Measurements from ENCODE around the gene RNPEP. TPM values are rescaled to one million over a fixed set of nuclear protein-coding genes. Genes with fewer than 3 reads are reported as not detected.

The RNPEP gene
- total and polyA plus RNA-seq, 11 donors = 12.4 to 36.2 (median 15.6) TPM

GRCh38 chr1:202004711-202005110, 22.3 kb downstream of the RNPEP start:
- no peak for ATAC-seq
- H3K27me3 ChIP-seq = no peaks in the 10 kb centered on the region
- TF ChIP-seq POLR2A (IDR thresholded peaks at IDR 0.05) = no peak
- no peak for TF ChIP-seq CTCF (IDR thresholded peaks at IDR 0.05)
- peaks cover 0 to 9% (median under 1%) of the 10 kb centered on the region in 12 donors for H3K4me1 ChIP-seq
- no peaks in the 10 kb centered on the region for H3K9me3 ChIP-seq
- DNase-seq = no peak
- intact Hi-C loops (cut with DNase I) = loop anchor here in 3 of 10 donors (5.0 kb wide), 2 partner anchors 113 to 133 kb away; no protein-coding TSS in a partner anchor
- H3K4me3 ChIP-seq = no peak overlapping the region
- peaks cover 0 to 82% (median 66%) of the 10 kb centered on the region in 9 donors for H3K36me3 ChIP-seq
- no peak overlapping the region for H3K27ac ChIP-seq
- WGBS, 4 donors = 74 to 80% (median 77%) methylated on average over 9 of the region's 9 CpGs

GRCh38 chr1:202005958-202006357, 23.5 kb downstream of the RNPEP start:
- WGBS, 4 donors = 71 to 78% (median 73%) methylated on average over 2 of the region's 2 CpGs
- intact Hi-C loops (cut with DNase I) = loop anchor here in 6 of 10 donors (2.0 to 5.0 kb wide), 5 partner anchors 111 to 131 kb away; no protein-coding TSS in a partner anchor
- H3K9me3 ChIP-seq = no peaks in the 10 kb centered on the region
- no peaks in the 10 kb centered on the region for H3K27me3 ChIP-seq
- H3K4me1 ChIP-seq = peaks cover 0 to 15% (median 4%) of the 10 kb centered on the region in 12 donors
- TF ChIP-seq POLR2A (IDR thresholded peaks at IDR 0.05) = no peak
- TF ChIP-seq CTCF (IDR thresholded peaks at IDR 0.05) = peak in 11 of 12 donors; percentile 7 to 56 (median 42)
- no peak overlapping the region for H3K4me3 ChIP-seq
- no peak for DNase-seq
- peaks cover 0 to 70% (median 54%) of the 10 kb centered on the region in 9 donors for H3K36me3 ChIP-seq
- no peak overlapping the region for H3K27ac ChIP-seq
- ATAC-seq = no peak

GRCh38 chr1:202007304-202007703, 24.9 kb downstream of the RNPEP start:
- no peaks in the 10 kb centered on the region for H3K9me3 ChIP-seq
- peaks cover 0 to 56% (median 41%) of the 10 kb centered on the region in 9 donors for H3K36me3 ChIP-seq
- DNase-seq (no peak), ATAC-seq (peak in 1 of 4 donors; percentile 7)
- H3K4me1 ChIP-seq = peaks cover 0 to 15% (median 4%) of the 10 kb centered on the region in 12 donors
- H3K27ac ChIP-seq = no peak overlapping the region
- no peak overlapping the region for H3K4me3 ChIP-seq
- TF ChIP-seq POLR2A (IDR thresholded peaks at IDR 0.05) = no peak
- TF ChIP-seq CTCF (IDR thresholded peaks at IDR 0.05) = no peak
- WGBS, 4 donors = 53 to 60% (median 56%) methylated on average over 6 to 8 of the region's 8 CpGs
- no peaks in the 10 kb centered on the region for H3K27me3 ChIP-seq
- intact Hi-C loops (cut with DNase I) = loop anchor here in 6 of 10 donors (2.0 to 5.0 kb wide), 5 partner anchors 109 to 130 kb away; no protein-coding TSS in a partner anchor

- Histone ChIP-seq H3K27me3 (no peaks in the 10 kb centered on the region), H3K4me1 (peaks cover 0 to 15% (median 4%) of the 10 kb centered on the region in 12 donors), H3K9me3 (no peaks in the 10 kb centered on the region), H3K27ac (no peak overlapping the region), H3K36me3 (peaks cover 0 to 50% (median 35%) of the 10 kb centered on the region in 9 donors), H3K4me3 (no peak overlapping the region)
- DNase-seq (no peak), ATAC-seq (no peak)
- TF ChIP-seq CTCF (IDR thresholded peaks at IDR 0.05) (no peak), POLR2A (IDR thresholded peaks at IDR 0.05) (no peak)
- 68 to 76% (median 71%) methylated on average over 8 to 11 of the region's 11 CpGs for WGBS, 4 donors
- intact Hi-C loops (cut with DNase I) = loop anchor here in 9 of 10 donors (2.0 to 5.0 kb wide), 5 partner anchors 109 to 129 kb away; no protein-coding TSS in a partner anchor
Measured at GRCh38 chr1:202007805-202008489, 25.5 kb downstream of the RNPEP start.

All from heart left ventricle (tissue), 16 donors.